A549 (cell line): ENCODE results near the gene DHRS4L2.
"Not testable (repeated sequence)": the region's sequence is repeated elsewhere in the genome, so short reads cannot be mapped to it uniquely, and the experiment has no call there.

Source experiments
- POLR2A ChIP-seq: IDR thresholded peaks from 2 replicates; pipeline ENCODE4 v1.6.1; 2012; ENCODE audit warnings: mild to moderate bottlenecking, low read length
- ZNF302 ChIP-seq: fragments of 250-450 bp; sonication (Bioruptor Pico); IDR thresholded peaks from 2 replicates; pipeline ENCODE4 v1.9.0; 2021; ENCODE audit warnings: inconsistent platforms, mild to moderate bottlenecking, moderate library complexity

GRCh38 chr14:24001679-24002078 lies 12.9 kb downstream of the DHRS4L2 start:
- TF ChIP-seq ZNF302, POLR2A: not testable (repeated sequence)
